NCI-H748 treated with DMSO at 0.1 percent for 48 hours (cell line): ENCODE data around the gene ASCC2.
"Not testable (repeated sequence)": the region's sequence is repeated elsewhere in the genome, so short reads cannot be mapped to it uniquely, and the experiment has no call there.

Source experiments
- DNase-seq: peaks from one replicate; lab custom pipeline; 2025; lab: John Stamatoyannopoulos, UW

ASCC2 gene

DNA sequence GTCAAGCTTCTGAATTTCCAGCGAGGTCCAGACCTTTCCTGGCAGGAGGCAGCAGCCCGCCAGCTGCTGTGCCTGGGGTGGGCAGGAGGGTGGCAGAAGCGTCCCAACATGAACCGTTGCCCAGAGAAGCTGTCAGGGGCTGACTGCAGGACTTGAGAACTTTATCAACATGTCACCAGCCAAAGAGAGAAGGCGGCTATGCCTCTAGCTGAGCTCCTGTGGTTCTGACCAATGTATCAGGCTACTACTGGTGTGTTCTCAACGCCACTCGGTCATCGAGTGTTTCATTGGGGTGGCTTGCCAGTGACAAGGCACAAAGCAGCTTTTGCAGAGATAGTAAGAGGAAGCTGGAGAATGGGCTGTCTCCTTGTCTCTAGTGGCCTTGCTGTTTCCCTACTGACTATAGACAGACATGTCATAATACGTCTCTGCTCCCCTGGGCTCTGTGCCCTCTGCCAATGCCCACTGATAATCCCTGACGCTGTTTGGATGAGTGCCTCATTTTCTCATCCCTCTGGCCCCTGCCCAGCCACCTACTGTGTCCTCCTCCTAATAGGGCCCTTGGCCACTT, 17.6 kb upstream of the ASCC2 start:
- no peak for DNase-seq

DNA sequence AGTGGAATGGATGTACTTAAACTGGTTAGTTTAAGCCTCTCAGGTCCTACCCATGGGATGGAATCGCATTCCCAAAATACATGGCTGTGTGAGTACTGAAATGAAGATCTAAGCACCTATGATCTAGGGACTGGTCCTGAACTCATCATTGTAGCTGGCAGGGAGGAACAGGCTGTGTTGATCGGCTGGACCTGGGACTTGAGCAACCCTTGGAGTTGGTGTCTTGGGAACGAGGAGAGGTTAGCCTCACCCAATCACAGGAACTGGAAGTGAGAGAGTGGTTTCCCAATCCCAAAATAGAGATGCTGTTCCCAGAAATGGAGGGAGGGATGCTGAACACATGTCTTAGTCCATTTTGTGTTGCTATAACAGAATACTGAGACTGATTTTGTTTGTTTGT, 16.4 kb upstream of the ASCC2 start:
- DNase-seq = no peak

- DNase-seq = no peak
Observed at GRCh38 chr22:29848111-29848510, 10.0 kb upstream of the ASCC2 start.

DNA sequence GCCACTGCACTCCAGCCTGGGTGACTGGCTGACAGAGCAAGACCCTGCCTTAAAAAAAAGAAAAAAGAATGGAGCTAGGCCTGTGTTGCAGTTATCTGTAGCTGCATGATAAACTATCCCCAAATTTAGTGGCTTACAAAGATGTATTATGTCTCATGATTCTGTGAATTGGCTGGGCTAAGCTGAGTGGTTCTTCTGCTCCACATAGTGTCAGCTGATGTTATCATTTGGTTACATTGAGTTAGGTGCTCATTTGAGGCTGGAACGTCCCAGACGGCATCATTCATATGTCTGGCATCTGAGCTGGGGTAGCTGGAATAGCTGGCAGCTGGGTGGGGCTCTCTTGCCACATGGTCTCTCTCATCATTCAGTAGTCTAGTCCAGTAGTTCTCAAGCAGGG, 8.2 kb upstream of the ASCC2 start:
- no peak for DNase-seq

GRCh38 chr22:29842740-29843139, 4.7 kb upstream of the ASCC2 start:
- no peak for DNase-seq

DNA sequence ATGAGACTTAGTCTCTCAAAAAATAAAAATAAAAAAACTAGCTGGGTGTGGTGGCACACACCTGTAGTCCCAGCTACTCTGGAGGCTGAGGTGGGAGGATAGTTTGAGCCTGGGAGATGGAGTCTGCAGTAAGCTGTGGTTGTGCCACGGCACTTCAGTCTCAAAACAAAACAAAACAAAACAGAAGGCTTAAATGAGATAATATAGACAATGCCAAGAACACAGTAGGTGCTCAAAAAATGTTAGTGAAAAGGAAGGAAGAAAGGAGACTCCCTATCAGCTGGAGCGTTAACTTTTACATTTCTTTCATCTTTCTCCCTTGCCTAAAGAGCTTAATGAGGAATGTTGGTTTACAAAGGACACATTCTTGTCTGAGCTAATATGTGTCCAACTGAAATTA, 4.1 kb upstream of the ASCC2 start:
- DNase-seq = no peak

DNA sequence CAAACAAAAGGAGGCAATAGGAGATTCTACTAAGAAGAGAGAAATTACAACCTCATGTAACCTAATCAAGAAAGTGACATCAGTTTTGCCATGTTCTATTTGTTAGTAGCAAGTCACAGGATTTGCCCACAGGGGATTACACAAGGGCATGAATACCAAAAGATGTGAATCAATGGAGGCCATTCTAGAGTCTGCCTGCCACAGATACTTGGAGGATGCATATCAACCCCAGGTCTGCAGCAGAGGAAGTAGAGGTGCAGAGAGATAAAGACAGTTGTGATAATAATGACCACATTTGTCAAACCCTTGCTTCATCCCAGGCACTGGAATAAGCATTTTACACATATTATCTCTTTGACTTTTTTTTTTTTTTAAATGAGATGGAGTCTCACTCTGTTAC, 2.4 kb upstream of the ASCC2 start:
- DNase-seq = no peak

DNA sequence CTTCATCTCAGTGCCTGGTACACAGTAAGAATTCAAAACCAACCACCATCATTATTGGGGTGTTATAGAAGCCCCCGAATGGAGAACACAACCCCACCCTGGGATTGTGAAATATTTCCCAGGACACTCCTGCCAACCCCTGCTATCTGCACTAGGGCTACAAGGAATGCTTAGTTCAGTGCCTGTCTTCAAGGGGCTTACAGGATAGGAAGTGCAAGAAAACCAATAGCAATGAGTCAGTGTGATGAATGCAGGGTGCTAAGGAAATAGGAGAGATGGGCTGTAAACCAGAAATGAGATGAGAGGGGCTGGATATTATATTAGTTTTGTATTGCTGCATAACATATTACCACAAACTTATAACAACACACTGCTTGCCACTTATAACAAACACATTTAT, 965 bp upstream of the ASCC2 start:
- DNase-seq = no peak

DNA sequence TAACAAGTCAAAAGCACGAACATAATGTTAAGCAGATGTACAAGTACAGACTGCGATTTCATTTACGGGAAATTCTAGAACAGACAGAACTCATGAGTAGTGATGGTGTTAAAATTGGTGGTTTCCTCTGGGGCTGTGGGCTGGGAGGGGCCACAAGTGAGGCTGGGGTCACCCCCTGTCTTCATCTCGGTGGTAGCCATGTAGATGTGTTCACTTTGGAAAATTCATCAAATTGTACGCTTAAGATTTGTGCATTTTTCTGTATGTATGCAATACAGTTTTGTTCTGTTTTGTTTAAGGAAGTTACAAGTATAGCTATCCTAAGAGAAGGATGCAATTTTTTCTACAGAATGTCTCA, 504 bp upstream of the ASCC2 start:
- DNase-seq = no peak

DNA sequence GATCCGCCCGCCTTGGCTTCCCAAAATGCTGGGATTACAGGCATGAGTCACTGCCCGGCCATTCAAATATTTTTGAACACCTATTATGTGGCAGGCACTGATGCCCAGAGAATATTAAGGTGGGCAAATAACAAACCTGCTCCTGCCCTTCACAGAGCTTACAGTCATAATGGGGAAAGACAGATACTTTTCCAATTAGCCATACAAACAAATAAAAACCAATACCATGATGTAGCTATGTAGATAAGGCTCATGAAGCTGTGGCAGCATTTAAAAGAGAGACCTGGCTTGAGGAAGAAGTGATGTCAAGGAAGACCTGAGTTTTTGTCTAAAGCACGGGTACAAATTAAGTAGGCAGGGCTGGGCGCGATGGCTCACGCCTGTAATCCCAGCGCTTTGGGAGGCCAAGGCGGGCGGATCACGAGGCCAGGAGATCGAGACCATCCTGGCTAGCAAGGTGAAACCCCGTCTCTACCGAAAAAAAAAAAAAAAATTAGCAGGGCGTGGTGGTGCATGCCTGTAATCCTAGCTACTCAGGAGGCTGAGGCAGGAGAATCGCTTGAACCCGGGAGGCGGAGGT, 1.2 kb downstream of the ASCC2 start:
- not testable (repeated sequence) for DNase-seq

GRCh38 chr22:29834046-29834445, 4.0 kb downstream of the ASCC2 start:
- no peak for DNase-seq

DNA sequence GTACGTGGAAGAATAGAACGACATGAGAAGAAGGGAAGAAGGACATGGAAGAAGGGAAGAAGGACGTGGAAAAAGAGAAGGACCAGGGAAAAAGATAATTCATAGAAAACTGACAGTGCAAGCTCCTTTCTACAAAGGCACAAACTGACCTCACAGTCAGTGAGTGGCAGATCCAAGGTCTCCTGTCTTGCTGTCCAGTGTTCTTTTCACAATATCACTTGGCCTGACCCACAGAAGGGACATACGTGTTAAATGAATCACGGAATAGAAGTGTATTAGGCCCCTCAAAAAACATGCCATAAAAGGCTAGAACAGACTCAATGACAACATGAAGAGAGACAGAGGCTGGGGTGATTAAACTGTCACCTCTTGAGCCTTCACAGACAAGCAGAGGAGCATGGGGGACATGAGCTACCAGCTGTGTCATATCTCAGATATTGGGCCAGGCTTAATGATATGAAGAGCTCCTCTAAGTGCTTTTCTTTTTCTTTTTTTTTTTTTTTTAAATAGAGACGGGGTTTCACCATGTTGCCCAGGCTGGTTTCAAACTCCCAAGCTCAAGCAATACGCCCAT, 4.6 kb downstream of the ASCC2 start:
- no peak for DNase-seq

DNA sequence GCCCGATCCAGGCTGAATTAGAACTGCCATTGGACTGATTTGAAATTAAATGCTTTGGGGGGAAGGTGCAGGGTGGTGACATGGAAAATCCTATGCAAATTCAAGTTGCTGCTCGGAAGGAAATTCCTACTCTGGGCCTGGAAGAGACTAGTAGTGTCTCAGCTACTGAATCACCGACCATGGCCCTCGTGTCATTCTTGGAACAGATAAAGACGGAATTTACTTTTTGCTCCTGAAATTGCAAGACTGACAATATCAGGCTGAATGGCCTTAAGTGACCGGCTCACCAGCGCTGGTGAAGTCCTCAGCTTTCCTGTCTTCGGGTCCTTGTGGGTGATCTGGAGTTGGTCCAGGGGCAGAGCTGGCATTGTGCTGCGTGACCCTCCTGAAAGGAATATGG, 6.1 kb downstream of the ASCC2 start:
- DNase-seq = no peak

DNA sequence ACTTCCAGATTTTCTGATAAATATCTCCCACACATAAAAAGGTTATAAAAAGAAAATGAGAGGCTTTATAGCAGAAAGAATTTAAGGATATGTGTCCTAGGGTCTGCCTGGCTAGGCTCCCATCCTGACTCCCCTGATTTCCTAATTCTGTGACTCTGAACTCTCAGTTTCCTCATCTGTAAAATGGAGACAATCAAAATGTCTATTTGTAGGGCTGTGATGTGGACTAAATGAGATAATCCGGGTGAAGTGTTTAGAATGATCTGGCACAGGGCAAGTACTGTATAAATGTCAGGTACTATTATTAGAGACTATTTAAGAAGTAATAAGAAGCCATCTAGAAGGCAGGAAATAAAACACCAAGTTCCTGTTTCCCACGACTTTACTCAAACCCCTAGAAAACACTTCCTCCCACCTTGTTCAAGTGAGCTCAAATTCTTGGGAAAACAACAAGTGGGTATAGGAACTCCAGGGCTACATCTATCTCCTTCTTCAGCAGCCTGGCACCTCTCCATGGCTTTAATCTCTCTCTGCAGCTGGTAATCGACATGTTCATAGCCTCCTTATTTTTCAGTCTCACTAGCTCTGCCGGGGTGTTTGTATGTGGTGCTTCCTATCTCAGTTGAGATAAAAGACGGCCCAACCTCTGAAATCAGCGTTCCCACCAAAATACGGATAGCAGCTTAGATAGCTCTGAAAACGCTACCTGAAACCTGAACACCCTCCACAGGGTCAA, 6.7 kb downstream of the ASCC2 start:
- DNase-seq = no peak

GRCh38 chr22:29830585-29830984, 7.5 kb downstream of the ASCC2 start:
- DNase-seq = no peak

GRCh38 chr22:29827726-29828125, 10.3 kb downstream of the ASCC2 start:
- not testable (repeated sequence) for DNase-seq

DNA sequence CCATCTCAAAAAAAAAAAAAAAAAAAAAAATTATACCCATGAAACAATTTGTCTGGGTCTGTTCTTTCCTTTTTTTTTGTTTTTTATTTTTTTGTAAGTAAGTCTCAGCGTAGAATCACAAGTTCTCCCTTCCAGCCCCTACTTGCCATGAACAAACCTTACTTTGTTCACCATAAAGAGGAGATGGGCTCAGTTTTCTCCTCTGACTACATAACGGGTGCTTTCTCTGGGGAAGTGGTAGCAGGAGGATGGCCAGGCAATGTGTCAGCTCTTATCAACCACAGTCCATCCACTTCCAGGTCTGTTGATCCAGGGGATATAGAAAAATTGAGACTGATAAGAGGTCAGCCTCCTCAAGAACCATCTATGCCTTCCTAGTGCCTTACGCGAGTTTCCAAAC, 11.0 kb downstream of the ASCC2 start:
- no peak for DNase-seq

GRCh38 chr22:29825578-29825977, 12.5 kb downstream of the ASCC2 start:
- DNase-seq = no peak

- no peak for DNase-seq
Observed at GRCh38 chr22:29824677-29825076, 13.4 kb downstream of the ASCC2 start.

- no peak for DNase-seq
Observed at GRCh38 chr22:29821291-29822016, 16.6 kb downstream of the ASCC2 start.

GRCh38 chr22:29820961-29821290, 17.1 kb downstream of the ASCC2 start:
- no peak for DNase-seq

GRCh38 chr22:29819501-29819900, 18.6 kb downstream of the ASCC2 start:
- no peak for DNase-seq

GRCh38 chr22:29817724-29818123, 20.4 kb downstream of the ASCC2 start:
- no peak for DNase-seq
